SK-MEL-5 (cell line): Measurements from ENCODE around the gene FHL3. TPM values are rescaled to one million over a fixed set of nuclear protein-coding genes. Genes with fewer than 3 reads are reported as not detected.

Experiments
- DNase-seq: peaks from one replicate; pipeline ENCODE4 v3.0.0-alpha.2; 2016; ENCODE audit warnings: low read depth, low spot score
- in situ Hi-C: cut with HindIII; loops from 2 replicates; pipeline ENCODE4 v1.10.0; 2016; ENCODE audit warnings: low sequenced_read_pairs, high pct_unique_total_duplicates, low pct_unique_long_range_greater_than_20kb
- total RNA-seq: library from RNA; depleted of rRNA; stranded (reverse); fragments of >200 nt; shearing (Covaris generic); gene quantifications from 2 replicates; pipeline ENCODE4 v1.2.3, GENCODE V29; 2014

FHL3 gene
- total RNA-seq, 1 experiment from 2014 or later, result 7.1 TPM

DNA sequence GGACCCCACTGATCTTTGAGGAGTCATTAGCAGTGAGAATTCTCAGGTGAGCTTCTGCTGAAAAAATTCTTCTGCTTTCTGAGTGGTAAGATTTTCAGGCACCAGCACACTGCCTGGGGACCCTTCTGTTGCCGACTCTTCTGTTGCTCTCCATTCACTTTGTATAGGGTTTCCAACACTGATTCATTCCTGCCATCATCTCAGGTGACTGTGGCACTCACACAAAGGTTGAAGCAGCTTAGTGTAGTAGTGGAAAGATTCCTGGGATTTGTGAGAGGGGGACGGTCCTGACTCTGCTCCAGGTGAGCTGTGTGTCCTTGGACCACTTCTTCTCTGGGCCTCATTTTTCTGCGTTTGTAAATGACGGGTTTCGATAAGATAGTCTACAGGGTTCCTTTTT, 16.7 kb upstream of the FHL3 start:
- in situ Hi-C loops, result no loop called here
- DNase-seq, result no peak

GRCh38 chr1:38020396-38020795, 15.1 kb upstream of the FHL3 start:
- in situ Hi-C loops, result no loop called here
- DNase-seq, result no peak

DNA sequence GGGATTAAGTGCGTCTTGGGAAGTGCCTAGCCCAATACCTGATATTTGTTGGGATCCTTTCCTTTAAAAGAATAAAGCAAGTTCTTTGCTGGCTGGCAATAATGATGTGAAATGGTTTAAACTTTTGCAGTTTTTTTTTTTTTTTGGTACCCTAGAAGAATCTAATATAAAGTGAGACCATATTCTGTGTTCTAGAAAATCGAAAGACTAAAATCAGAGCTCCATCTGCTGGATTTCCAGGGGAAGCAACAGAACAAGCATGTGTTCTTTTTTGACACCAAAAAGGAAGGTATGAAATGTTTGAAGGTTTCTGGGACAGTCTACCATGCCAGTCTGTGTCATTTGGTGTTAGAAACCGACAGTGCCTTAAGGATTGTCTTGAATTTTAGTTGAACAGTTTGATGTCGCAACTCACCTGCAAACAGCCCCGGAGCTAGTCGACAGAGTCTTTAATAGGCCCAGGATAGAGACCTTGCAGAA, 13.6 kb upstream of the FHL3 start:
- DNase-seq, result peak; percentile 66
- in situ Hi-C loops, result no loop called here

- no peak for DNase-seq
- in situ Hi-C loops, result no loop called here
These were observed 10.8 kb upstream of the FHL3 start for GRCh38 chr1:38015978-38016725.

GRCh38 chr1:38014724-38015424, 9.6 kb upstream of the FHL3 start:
- no peak for DNase-seq
- in situ Hi-C loops, result no loop called here

DNA sequence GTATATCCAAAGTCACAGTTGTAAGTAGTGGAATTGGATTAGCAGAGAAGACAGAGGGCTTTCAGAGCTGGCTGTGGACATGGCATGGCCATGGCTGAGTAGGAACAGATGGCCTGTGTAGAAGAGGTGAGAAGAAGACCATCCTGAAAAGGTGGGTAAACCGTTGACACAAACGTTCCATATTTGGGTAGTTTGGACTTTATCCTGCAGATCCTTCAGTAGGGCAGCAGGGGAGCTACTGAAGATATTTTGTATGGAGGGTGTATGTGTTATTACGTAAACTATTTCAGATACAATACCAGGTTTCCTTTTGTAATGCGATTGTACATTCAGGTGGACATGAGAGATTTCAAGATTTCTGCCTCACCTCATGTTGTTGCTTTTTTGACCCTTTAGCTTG, 8.9 kb upstream of the FHL3 start:
- DNase-seq, result no peak
- in situ Hi-C loops, result no loop called here

DNA sequence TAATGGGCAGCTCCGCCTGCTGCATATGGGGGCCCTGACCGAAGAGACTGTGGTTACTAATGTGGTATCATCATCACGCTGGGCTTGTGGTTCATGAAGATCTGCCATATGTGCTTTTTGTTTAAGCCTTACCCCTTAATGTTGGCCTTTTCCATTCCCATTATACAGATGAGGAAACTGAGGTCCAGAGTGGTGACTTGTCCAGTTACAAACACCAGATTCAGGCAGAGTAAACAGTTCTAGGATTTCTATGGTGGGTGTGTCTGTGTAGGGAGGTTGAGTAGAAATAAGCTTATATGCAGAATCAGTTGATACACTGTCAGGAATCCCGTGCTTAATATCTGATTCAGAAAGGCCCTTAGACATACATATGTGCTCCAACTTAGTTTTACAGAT, 7.9 kb upstream of the FHL3 start:
- in situ Hi-C loops, result no loop called here
- no peak for DNase-seq

GRCh38 chr1:38012363-38013226, 7.3 kb upstream of the FHL3 start, which contains the start of gene UTP11:
Gene UTP11, plus strand, starts transcription at chr1:38012734. Its CDS starts 69 bp downstream, at chr1:38012803.
- DNase-seq, result peak; percentile 99
- in situ Hi-C loops, result no loop called here

DNA sequence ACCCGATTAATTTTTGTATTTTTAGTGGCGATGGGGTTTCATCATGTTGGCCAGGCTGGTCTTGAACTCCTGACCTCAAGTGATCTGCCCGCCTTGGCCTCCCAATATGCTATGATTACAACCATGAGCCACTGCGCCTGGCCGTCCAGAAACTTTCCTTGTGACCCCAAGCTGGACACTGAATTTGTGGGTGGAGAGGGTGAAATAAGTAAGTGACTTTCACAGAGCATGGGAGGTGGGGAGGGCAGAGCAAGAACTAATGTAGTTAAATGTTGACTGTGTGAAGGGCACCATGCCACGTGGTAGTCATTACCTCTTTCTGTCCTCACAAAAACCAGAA, 4.5 kb upstream of the FHL3 start:
- DNase-seq, result no peak
- in situ Hi-C loops, result no loop called here

GRCh38 chr1:38009088-38009840, 4.0 kb upstream of the FHL3 start:
- in situ Hi-C loops, result no loop called here
- no peak for DNase-seq

GRCh38 chr1:38006008-38006828, 904 bp upstream of the FHL3 start:
- DNase-seq, result no peak
- in situ Hi-C loops, result no loop called here

DNA sequence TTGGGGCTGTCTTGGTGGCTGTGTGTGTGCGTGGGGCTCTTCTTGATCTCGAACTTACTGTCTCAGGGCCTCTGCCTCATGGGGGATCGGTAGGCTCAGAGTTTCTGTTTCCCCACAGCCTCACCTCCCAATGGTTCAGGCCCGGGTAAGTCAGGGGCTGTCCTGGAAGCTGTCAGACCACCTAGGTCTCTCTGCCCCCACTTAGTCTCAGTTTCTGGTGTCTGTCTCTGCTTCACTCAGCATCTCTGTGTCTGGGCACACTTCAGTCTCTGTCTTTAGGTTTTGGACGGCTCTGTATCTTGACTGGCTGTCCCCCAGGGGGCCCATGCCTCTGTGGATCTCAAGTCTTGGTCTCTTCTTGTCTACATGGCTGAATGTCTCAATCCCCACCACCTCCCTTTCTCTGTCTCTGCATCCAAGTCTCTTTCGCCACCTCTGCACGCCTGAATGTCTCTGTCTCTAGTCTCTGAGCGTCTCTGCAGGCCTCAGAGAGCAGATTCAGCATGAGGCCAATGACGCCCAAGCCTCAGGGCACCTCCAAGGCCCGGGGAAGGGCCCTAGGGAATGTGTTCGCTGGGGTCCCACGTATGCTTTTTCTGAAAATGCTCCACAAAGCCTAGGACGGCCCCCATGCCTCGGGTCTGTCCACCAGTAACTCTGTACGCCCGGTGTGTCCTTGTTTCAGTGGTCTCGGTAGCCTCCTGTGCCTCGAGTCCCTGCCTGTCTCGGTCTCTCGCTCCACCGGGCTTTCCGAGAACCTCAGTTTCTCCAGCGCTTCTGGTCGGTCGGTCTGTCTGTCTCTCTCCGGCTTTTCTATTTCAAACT, 818 bp downstream of the FHL3 start:
- no peak for DNase-seq

GRCh38 chr1:38003261-38004250, 1.8 kb downstream of the FHL3 start:
- in situ Hi-C loops, result no loop called here
- DNase-seq, result no peak

More for the DNA sequence above, 818 bp downstream of the FHL3 start:
- in situ Hi-C loops, result no loop called here

GRCh38 chr1:38000529-38001455, 4.5 kb downstream of the FHL3 start:
- no peak for DNase-seq
- in situ Hi-C loops, result no loop called here
